NB4 (cell line): ENCODE data around the gene DEAF1.

Source experiments
- POLR2A ChIP-seq: IDR thresholded peaks from 2 replicates; pipeline ENCODE4 v1.6.1; 2011; ENCODE audit warnings: mild to moderate bottlenecking; ENCODE audit not compliant: insufficient read length; ENCODE audit errors: extremely low read depth
- TF ChIP-seq, protein P1 (sequence below): IDR thresholded peaks from one replicate; pipeline ENCODE4 v1.5.1; 2012; ENCODE audit warnings: low read depth, low read length

DNA sequence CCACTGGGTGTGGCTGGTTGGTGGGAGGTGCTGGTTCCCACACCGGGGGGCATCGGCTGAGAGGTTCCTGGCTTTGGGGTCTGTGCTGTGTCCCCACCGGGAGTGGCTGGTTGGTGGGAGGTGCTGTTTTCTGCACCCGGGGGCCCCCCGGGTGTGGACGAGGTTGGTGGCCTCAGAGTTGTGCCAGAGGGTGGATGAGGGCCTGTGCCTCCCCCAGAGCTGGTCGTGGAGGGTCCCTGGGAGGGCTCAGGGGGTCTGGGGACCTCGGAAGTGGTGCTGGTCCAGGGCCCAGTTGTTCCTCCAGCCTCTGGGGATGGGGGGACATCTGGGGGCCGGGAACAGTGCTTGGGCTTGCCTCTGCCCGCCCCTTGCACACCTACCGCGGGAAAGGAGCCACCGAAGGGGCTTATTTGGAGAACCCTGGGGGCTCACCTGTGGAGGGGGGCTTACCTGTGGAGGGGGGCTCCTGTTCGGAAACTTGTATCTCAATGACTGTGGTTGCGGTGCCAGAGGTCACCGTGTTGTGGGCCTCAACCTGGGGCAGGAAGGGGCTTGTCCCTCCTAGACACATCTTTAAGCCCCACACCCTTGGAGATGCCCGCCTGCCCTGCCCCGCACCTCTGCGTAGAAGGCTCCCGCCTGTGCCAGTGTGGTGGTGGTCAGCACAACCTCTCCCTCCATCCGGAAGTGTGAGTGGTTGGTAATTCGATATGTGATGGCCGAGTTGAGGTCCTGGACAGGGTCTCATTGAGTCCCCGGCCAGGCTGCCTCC, 76.0 kb downstream of the DEAF1 start:
- TF ChIP-seq, protein P1, sequence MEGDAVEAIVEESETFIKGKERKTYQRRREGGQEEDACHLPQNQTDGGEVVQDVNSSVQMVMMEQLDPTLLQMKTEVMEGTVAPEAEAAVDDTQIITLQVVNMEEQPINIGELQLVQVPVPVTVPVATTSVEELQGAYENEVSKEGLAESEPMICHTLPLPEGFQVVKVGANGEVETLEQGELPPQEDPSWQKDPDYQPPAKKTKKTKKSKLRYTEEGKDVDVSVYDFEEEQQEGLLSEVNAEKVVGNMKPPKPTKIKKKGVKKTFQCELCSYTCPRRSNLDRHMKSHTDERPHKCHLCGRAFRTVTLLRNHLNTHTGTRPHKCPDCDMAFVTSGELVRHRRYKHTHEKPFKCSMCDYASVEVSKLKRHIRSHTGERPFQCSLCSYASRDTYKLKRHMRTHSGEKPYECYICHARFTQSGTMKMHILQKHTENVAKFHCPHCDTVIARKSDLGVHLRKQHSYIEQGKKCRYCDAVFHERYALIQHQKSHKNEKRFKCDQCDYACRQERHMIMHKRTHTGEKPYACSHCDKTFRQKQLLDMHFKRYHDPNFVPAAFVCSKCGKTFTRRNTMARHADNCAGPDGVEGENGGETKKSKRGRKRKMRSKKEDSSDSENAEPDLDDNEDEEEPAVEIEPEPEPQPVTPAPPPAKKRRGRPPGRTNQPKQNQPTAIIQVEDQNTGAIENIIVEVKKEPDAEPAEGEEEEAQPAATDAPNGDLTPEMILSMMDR, result no peak
- no peak for TF ChIP-seq POLR2A
